Stimulated activated CD4-positive, alpha-beta T cell treated with anti-CD3 and anti-CD28 coated beads, Interleukin-4, amount 100 ng/mL, for 48 hours (primary cell): ENCODE data around the gene CLEC9A.

Experiments
- DNase-seq, 2 donors: peaks; one replicate each; pipeline ENCODE4 v3.0.0-alpha.2; 2020; ENCODE audit warnings: low read depth in 2 of 2

CLEC9A gene

GRCh38 chr12:10067264-10067663 lies 36.8 kb downstream of the CLEC9A start:
- no peak for DNase-seq

GRCh38 chr12:10067942-10068341 lies 37.5 kb downstream of the CLEC9A start:
- no peak for DNase-seq

- no peak for DNase-seq
Measured at GRCh38 chr12:10068644-10069043, 38.2 kb downstream of the CLEC9A start.

- no peak for DNase-seq
Measured at GRCh38 chr12:10069099-10069498, 38.6 kb downstream of the CLEC9A start.

- no peak for DNase-seq
Measured at GRCh38 chr12:10069976-10070375, 39.5 kb downstream of the CLEC9A start.

GRCh38 chr12:10070380-10070779 lies 39.9 kb downstream of the CLEC9A start:
- DNase-seq: no peak

GRCh38 chr12:10072131-10072530 lies 41.6 kb downstream of the CLEC9A start:
- no peak for DNase-seq

- DNase-seq: no peak
Measured at GRCh38 chr12:10073261-10073660, 42.8 kb downstream of the CLEC9A start.

GRCh38 chr12:10075451-10075850 lies 45.0 kb downstream of the CLEC9A start:
- DNase-seq: no peak

- no peak for DNase-seq
Measured at GRCh38 chr12:10082117-10082874, 51.8 kb downstream of the CLEC9A start.

GRCh38 chr12:10084733-10085132 lies 54.3 kb downstream of the CLEC9A start:
- DNase-seq: no peak

- no peak for DNase-seq
Measured at GRCh38 chr12:10086387-10086786, 55.9 kb downstream of the CLEC9A start.

GRCh38 chr12:10088031-10088430 lies 57.5 kb downstream of the CLEC9A start:
- DNase-seq: no peak

GRCh38 chr12:10088955-10089900 lies 58.7 kb downstream of the CLEC9A start:
- DNase-seq: no peak

GRCh38 chr12:10094646-10095395 lies 64.3 kb downstream of the CLEC9A start:
- DNase-seq: no peak

- DNase-seq: no peak
Measured at GRCh38 chr12:10095971-10096370, 65.5 kb downstream of the CLEC9A start.

GRCh38 chr12:10097521-10097920 lies 67.0 kb downstream of the CLEC9A start:
- DNase-seq: no peak

GRCh38 chr12:10098791-10099190 lies 68.3 kb downstream of the CLEC9A start, which contains the start of gene CLEC1A:
Gene CLEC1A, minus strand, starts transcription at chr12:10098985. Its CDS starts 63 bp downstream, at chr12:10098922.
- DNase-seq: no peak

- no peak for DNase-seq
Measured at GRCh38 chr12:10101042-10101579, 70.6 kb downstream of the CLEC9A start.

- DNase-seq: no peak
Measured at GRCh38 chr12:10101648-10102220, 71.3 kb downstream of the CLEC9A start.

GRCh38 chr12:10102322-10102721 lies 71.8 kb downstream of the CLEC9A start:
- no peak for DNase-seq
